ENCODE measurements around the gene CYTL1. TPM values are rescaled to one million over a fixed set of nuclear protein-coding genes. Genes with fewer than 3 reads are reported as not detected.

Gene CYTL1
- polyA plus RNA-seq, 1 donor (not counting 4 experiments of a cell fraction or from before 2014, with no cell fraction given): 0.30 TPM

DNA sequence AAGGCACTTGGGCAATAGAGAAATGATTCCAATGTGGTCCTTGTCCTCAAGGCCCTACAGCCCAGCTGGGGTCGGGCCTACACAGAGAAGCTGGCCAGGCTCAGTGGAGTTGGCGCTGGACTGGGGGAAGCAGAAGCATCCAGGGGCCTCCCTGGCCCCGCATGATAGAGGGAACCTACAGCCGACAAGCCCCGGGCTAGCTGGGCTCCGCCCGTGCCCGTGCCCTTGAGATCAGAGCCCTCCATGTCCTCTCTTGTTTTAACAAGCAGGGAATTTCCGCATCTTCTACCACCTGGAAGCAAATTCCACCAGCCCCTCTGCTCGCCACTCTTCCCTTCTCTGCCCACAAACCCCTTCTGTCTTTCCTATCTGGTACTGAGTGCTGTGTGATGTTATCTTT, 31.6 kb downstream of the CYTL1 start:
- Histone ChIP-seq H3K4me3 (ENCODE audit: control insufficient read depth in 2 of 3, extremely low read depth in 1 of 3, insufficient read depth in 2 of 3, low read depth in 1 of 3, low read length in 3 of 3) (no peak overlapping the region), H3K27me3 (ENCODE audit: control insufficient read depth, extremely low read depth, insufficient read depth, low read length) (no peaks in the 10 kb centered on the region), H3K79me2 (ENCODE audit: control insufficient read depth, insufficient read depth, low read length) (no peaks in the 10 kb centered on the region), H3K27ac (ENCODE audit: control insufficient read depth, insufficient read depth, low read length) (no peak overlapping the region), H3K9me3 (ENCODE audit: control insufficient read depth, low read depth, low read length) (peaks cover 4% of the 10 kb centered on the region), H4K20me1 (ENCODE audit: control insufficient read depth, extremely low read depth, insufficient read depth, low read length) (no peaks in the 10 kb centered on the region), H2AFZ (ENCODE audit: control insufficient read depth, low read length) (no peak overlapping the region), H3K9ac (ENCODE audit: control insufficient read depth, extremely low read depth, insufficient read depth, low read length) (no peak overlapping the region), H3K9me1 (ENCODE audit: control insufficient read depth, extremely low read depth, insufficient read depth, low read length) (no peaks in the 10 kb centered on the region), H3K4me2 (ENCODE audit: control insufficient read depth, extremely low read depth, insufficient read depth, low read depth, low read length) (no peak overlapping the region), H3K4me1 (ENCODE audit: control insufficient read depth, extremely low read depth, insufficient read depth, low read length) (no peaks in the 10 kb centered on the region), H3K36me3 (ENCODE audit: control insufficient read depth in 2 of 2, extremely low read depth in 1 of 2, insufficient read depth in 2 of 2, low read length in 2 of 2) (no peaks in the 10 kb centered on the region)
- TF ChIP-seq, protein P1, sequence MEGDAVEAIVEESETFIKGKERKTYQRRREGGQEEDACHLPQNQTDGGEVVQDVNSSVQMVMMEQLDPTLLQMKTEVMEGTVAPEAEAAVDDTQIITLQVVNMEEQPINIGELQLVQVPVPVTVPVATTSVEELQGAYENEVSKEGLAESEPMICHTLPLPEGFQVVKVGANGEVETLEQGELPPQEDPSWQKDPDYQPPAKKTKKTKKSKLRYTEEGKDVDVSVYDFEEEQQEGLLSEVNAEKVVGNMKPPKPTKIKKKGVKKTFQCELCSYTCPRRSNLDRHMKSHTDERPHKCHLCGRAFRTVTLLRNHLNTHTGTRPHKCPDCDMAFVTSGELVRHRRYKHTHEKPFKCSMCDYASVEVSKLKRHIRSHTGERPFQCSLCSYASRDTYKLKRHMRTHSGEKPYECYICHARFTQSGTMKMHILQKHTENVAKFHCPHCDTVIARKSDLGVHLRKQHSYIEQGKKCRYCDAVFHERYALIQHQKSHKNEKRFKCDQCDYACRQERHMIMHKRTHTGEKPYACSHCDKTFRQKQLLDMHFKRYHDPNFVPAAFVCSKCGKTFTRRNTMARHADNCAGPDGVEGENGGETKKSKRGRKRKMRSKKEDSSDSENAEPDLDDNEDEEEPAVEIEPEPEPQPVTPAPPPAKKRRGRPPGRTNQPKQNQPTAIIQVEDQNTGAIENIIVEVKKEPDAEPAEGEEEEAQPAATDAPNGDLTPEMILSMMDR (optimal IDR thresholded peaks at IDR 0.05 in 1 of 3, IDR thresholded peaks at IDR 0.05 in 1 of 3, conservative IDR thresholded peaks at IDR 0.05 in 1 of 3; ENCODE audit: extremely low read depth in 1 of 3, insufficient read depth in 2 of 3, low read length in 3 of 3): no peak
- TF ChIP-seq EZH2 (IDR thresholded peaks at IDR 0.05; ENCODE audit: low read length): no peak
- dilution Hi-C loops (cut with MboI; ENCODE audit: extremely low pct_ligation_motif_present, low sequenced_read_pairs): no loop called here
- FAIRE-seq (no peak), DNase-seq (ENCODE audit: low read depth, low spot score) (no peak)

DNA sequence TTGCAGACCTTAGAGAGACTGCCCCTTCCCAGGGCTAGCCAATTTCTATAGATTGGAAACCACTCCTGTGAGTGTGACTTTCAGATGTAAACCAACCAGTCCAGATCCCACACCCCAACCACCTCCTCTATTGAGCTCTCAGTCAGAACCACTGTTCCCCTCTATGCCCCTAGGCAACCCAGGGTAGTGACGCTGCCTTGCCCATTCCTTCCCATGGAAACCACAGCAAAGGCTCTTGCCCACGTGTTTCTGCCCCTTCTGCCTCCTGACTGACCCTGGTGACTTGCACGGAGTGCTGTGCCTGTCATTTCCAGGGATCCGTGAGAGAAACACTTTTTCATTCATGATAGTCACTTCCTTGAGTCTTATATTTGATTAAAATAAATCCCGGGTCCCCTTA, 32.4 kb downstream of the CYTL1 start:
- H3K9ac ChIP-seq (ENCODE audit: control insufficient read depth, extremely low read depth, insufficient read depth, low read length): no peak overlapping the region
- H3K4me3 ChIP-seq (ENCODE audit: control insufficient read depth in 2 of 3, extremely low read depth in 1 of 3, insufficient read depth in 2 of 3, low read depth in 1 of 3, low read length in 3 of 3): no peak overlapping the region
- no peak overlapping the region for H3K27ac ChIP-seq (ENCODE audit: control insufficient read depth, insufficient read depth, low read length)
- H3K4me1 ChIP-seq (ENCODE audit: control insufficient read depth, extremely low read depth, insufficient read depth, low read length): no peaks in the 10 kb centered on the region
- H3K36me3 ChIP-seq (ENCODE audit: control insufficient read depth in 2 of 2, extremely low read depth in 1 of 2, insufficient read depth in 2 of 2, low read length in 2 of 2): no peaks in the 10 kb centered on the region
- dilution Hi-C loops (cut with MboI; ENCODE audit: extremely low pct_ligation_motif_present, low sequenced_read_pairs): no loop called here
- H3K9me1 ChIP-seq (ENCODE audit: control insufficient read depth, extremely low read depth, insufficient read depth, low read length): no peaks in the 10 kb centered on the region
- no peaks in the 10 kb centered on the region for H3K79me2 ChIP-seq (ENCODE audit: control insufficient read depth, insufficient read depth, low read length)
- FAIRE-seq: no peak
- no peaks in the 10 kb centered on the region for H4K20me1 ChIP-seq (ENCODE audit: control insufficient read depth, extremely low read depth, insufficient read depth, low read length)
- H3K4me2 ChIP-seq (ENCODE audit: control insufficient read depth, extremely low read depth, insufficient read depth, low read depth, low read length): no peak overlapping the region
- DNase-seq (ENCODE audit: low read depth, low spot score): no peak
- H2AFZ ChIP-seq (ENCODE audit: control insufficient read depth, low read length): no peak overlapping the region
- H3K27me3 ChIP-seq (ENCODE audit: control insufficient read depth, extremely low read depth, insufficient read depth, low read length): no peaks in the 10 kb centered on the region
- TF ChIP-seq, protein P1 (optimal IDR thresholded peaks at IDR 0.05 in 1 of 3, IDR thresholded peaks at IDR 0.05 in 1 of 3, conservative IDR thresholded peaks at IDR 0.05 in 1 of 3; ENCODE audit: extremely low read depth in 1 of 3, insufficient read depth in 2 of 3, low read length in 3 of 3): no peak
- TF ChIP-seq EZH2 (IDR thresholded peaks at IDR 0.05; ENCODE audit: low read length): no peak
- peaks cover 4% of the 10 kb centered on the region for H3K9me3 ChIP-seq (ENCODE audit: control insufficient read depth, low read depth, low read length)
